Naive thymus-derived CD4-positive, alpha-beta T cell (primary cell): ENCODE data around the gene PELI2. TPM values are rescaled to one million over a fixed set of nuclear protein-coding genes. Genes with fewer than 3 reads are reported as not detected.
A peak's percentile ranks its signal among the peaks of the same experiment; 100 is the strongest.

Experiments
- ATAC-seq: fragments of 150-1000 bp; cut with Tn5 transposase; 2 replicates; pipeline ENCODE4 v1.10.0; 2021; ENCODE audit warnings: mild to moderate bottlenecking, moderate library complexity
- CTCF ChIA-PET: fragments of 350-600 bp; sonication (Branson Sonifier 250); formaldehyde crosslinking; loops from one replicate; lab custom pipeline; 2021; ENCODE audit warnings: antibody characterized with exemption; lab: Charles Lee
- POLR2A ChIA-PET: fragments of 350-600 bp; sonication (Branson Sonifier 250); formaldehyde crosslinking; loops from one replicate; lab custom pipeline; 2021; ENCODE audit warnings: antibody characterized with exemption, inconsistent platforms; lab: Charles Lee
- DNase-seq, 9 donors: peaks; one replicate each; pipeline versions ENCODE4 v3.0.0 to v3.0.0-alpha.2; 2020 to 2022; ENCODE audit warnings: mixed read lengths in 1 of 9
- H3K27ac ChIP-seq: one replicate; pipeline ENCODE4 v1.7.0; 2013; ENCODE audit warnings: mild to moderate bottlenecking, low read depth, low read length, moderate library complexity
- H3K27me3 ChIP-seq, 2 donors: one replicate each; pipeline ENCODE4 v1.7.0; 2013; ENCODE audit warnings: low read length in 2 of 2, mild to moderate bottlenecking in 2 of 2, moderate library complexity in 2 of 2; ENCODE audit not compliant: control insufficient read depth in 2 of 2, insufficient read depth in 2 of 2
- H3K36me3 ChIP-seq, 3 experiments: 1 replicate in 2 of 3; 2 replicates in 1 of 3; pipeline ENCODE4 v1.7.0; 2013; ENCODE audit warnings: low read length in 3 of 3, mild to moderate bottlenecking in 3 of 3, moderate library complexity in 1 of 3; ENCODE audit not compliant: insufficient read depth in 3 of 3, control insufficient read depth in 2 of 3
- H3K4me1 ChIP-seq, 2 donors: one replicate each; pipeline ENCODE4 v1.7.0; 2013; ENCODE audit warnings: low read length in 2 of 2, mild to moderate bottlenecking in 2 of 2, moderate library complexity in 1 of 2; ENCODE audit not compliant: control insufficient read depth in 2 of 2, insufficient read depth in 2 of 2
- H3K4me3 ChIP-seq: 2 replicates; pipeline ENCODE4 v1.7.0; 2013; ENCODE audit warnings: mild to moderate bottlenecking, low read length
- H3K9me3 ChIP-seq, 3 experiments: 1 replicate in 2 of 3; 2 replicates in 1 of 3; pipeline ENCODE4 v1.7.0; 2013; ENCODE audit warnings: low read length in 3 of 3; ENCODE audit not compliant: control insufficient read depth in 2 of 3
- H3K27ac Mint-ChIP-seq, 9 donors: one replicate each; pipeline ENCODE4 v1.8.0; 2020 to 2022; ENCODE audit warnings: mixed read lengths in 9 of 9, mild to moderate bottlenecking in 8 of 9, moderate library complexity in 5 of 9, inconsistent platforms in 2 of 9
- H3K27me3 Mint-ChIP-seq, 5 donors: one replicate each; pipeline ENCODE4 v1.8.0; 2021 to 2022; ENCODE audit warnings: mixed read lengths in 5 of 5, mild to moderate bottlenecking in 1 of 5
- H3K36me3 Mint-ChIP-seq, 5 donors: one replicate each; pipeline ENCODE4 v1.8.0; 2020 to 2022; ENCODE audit warnings: mixed read lengths in 5 of 5, mild to moderate bottlenecking in 3 of 5, inconsistent platforms in 1 of 5
- H3K4me1 Mint-ChIP-seq, 7 donors: one replicate each; pipeline ENCODE4 v1.8.0; 2020 to 2022; ENCODE audit warnings: mixed read lengths in 7 of 7, mild to moderate bottlenecking in 3 of 7, inconsistent platforms in 1 of 7
- H3K4me3 Mint-ChIP-seq, 10 donors: one replicate each; pipeline ENCODE4 v1.8.0; 2020 to 2022; ENCODE audit warnings: mild to moderate bottlenecking in 10 of 10, mixed read lengths in 10 of 10, moderate library complexity in 6 of 10, inconsistent platforms in 2 of 10
- H3K9me3 Mint-ChIP-seq, 11 donors: one replicate each; pipeline ENCODE4 v1.8.0; 2020 to 2022; ENCODE audit warnings: mixed read lengths in 11 of 11, mild to moderate bottlenecking in 4 of 11, inconsistent platforms in 1 of 11, moderate library complexity in 1 of 11
- intact Hi-C, 2 donors: fragments of 100-400 bp; cut with micrococcal nuclease; formaldehyde crosslinking; loops; one replicate each; pipeline ENCODE4 v1.15.1; 2023
- polyA plus RNA-seq, 2 donors: library from polyadenylated mRNA; unstranded; fragments of 300-500 nt; fragmentation: Illumina TruSeq; gene quantifications; one replicate each; pipeline ENCODE4 v1.2.3, GENCODE V29; 2021
- total RNA-seq, 6 experiments: library from RNA in 5 of 6; stranded (reverse) in 5 of 6; gene quantifications; 1 replicate in 5 of 6; 2 replicates in 1 of 6; pipeline ENCODE4 v1.2.3 and lab custom pipeline; 2021 to 2026

The PELI2 gene
- total and polyA plus RNA-seq, 7 experiments from 2014 or later, result 1.7 to 24.7 (median 11.3) TPM

DNA sequence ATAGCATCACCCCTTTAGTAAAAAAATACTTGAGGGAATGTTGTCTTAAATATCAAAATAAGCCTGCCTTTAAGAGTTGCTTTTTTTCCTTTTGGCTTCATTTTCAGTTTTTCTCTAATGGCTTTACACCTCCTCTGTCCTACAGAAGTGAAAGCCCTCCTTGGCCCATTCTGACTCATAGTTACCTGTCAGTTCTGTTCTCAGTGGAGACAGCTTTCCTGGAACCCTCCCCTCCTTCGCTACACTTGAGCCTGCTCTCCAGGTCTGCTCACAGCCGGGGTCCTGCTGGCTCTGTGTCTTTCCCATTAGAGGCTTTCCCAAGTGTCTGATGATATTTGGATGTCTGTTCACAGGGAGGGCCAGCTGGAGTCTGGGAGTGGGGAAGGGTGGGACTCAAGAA, 84.0 kb downstream of the PELI2 start:
- H3K36me3 Mint-ChIP-seq, result peaks cover 0 to 1% (median 0%) of the 10 kb centered on the region in 5 donors
- no peak overlapping the region for H3K27ac Mint-ChIP-seq
- peaks cover 0 to 8% (median 0%) of the 10 kb centered on the region in 7 donors for H3K4me1 Mint-ChIP-seq
- no peak overlapping the region for H3K27ac ChIP-seq
- no peak for ATAC-seq
- no peaks in the 10 kb centered on the region for H3K9me3 ChIP-seq
- H3K9me3 Mint-ChIP-seq, result no peaks in the 10 kb centered on the region
- H3K4me1 ChIP-seq, result no peaks in the 10 kb centered on the region
- ChIA-PET CTCF (no interaction called here), POLR2A (no interaction called here)
- no peaks in the 10 kb centered on the region for H3K36me3 ChIP-seq
- no peaks in the 10 kb centered on the region for H3K27me3 ChIP-seq
- H3K4me3 Mint-ChIP-seq, result no peak overlapping the region
- no peak for DNase-seq
- no peaks in the 10 kb centered on the region for H3K27me3 Mint-ChIP-seq
- no peak overlapping the region for H3K4me3 ChIP-seq
- intact Hi-C loops, result no loop called here

DNA sequence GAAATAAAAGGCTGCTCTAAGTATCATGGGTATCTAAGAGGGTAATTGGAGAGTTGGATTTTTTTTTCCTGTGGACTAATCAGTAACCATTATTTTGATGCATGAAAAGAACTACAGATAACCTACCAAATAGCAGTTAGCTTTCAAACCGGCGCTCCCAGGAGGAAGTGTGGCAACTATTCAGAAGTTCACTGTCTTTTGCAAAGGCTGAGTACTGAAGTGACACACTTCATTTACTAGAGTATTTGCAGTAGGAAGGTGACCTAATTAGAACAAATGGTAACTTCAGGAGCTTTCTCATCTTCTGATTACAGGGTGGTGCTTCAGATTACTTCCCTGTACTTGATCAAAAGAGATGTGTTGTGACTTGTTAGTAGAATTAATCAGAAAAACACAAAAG, 87.7 kb downstream of the PELI2 start:
- Histone ChIP-seq H3K4me3 (no peak overlapping the region), H3K27me3 (no peaks in the 10 kb centered on the region), H3K9me3 (no peaks in the 10 kb centered on the region), H3K36me3 (no peaks in the 10 kb centered on the region), H3K27ac (no peak overlapping the region), H3K4me1 (no peaks in the 10 kb centered on the region)
- Mint-ChIP-seq H3K27me3 (peaks cover 0 to 4% (median 0%) of the 10 kb centered on the region in 5 donors), H3K9me3 (no peaks in the 10 kb centered on the region), H3K4me3 (no peak overlapping the region), H3K36me3 (peaks cover 0 to 7% (median 0%) of the 10 kb centered on the region in 5 donors), H3K4me1 (peaks cover 0 to 12% (median 2%) of the 10 kb centered on the region in 7 donors), H3K27ac (no peak overlapping the region)
- ChIA-PET POLR2A (no interaction called here), CTCF (no interaction called here)
- ATAC-seq (no peak), DNase-seq (no peak)
- intact Hi-C loops, result no loop called here

GRCh38 chr14:56206596-56206995, 88.4 kb downstream of the PELI2 start:
- DNase-seq (no peak), ATAC-seq (no peak)
- intact Hi-C loops, result no loop called here
- H3K36me3 Mint-ChIP-seq, result peaks cover 0 to 8% (median 0%) of the 10 kb centered on the region in 5 donors
- no peak overlapping the region for H3K27ac Mint-ChIP-seq
- no peak overlapping the region for H3K4me3 ChIP-seq
- ChIA-PET POLR2A (no interaction called here), CTCF (no interaction called here)
- H3K36me3 ChIP-seq, result no peaks in the 10 kb centered on the region
- peaks cover 0 to 4% (median 0%) of the 10 kb centered on the region in 5 donors for H3K27me3 Mint-ChIP-seq
- H3K27ac ChIP-seq, result no peak overlapping the region
- H3K4me1 ChIP-seq, result no peaks in the 10 kb centered on the region
- H3K27me3 ChIP-seq, result no peaks in the 10 kb centered on the region
- no peaks in the 10 kb centered on the region for H3K9me3 ChIP-seq
- H3K9me3 Mint-ChIP-seq, result no peaks in the 10 kb centered on the region
- H3K4me1 Mint-ChIP-seq, result peaks cover 0 to 12% (median 4%) of the 10 kb centered on the region in 7 donors
- H3K4me3 Mint-ChIP-seq, result no peak overlapping the region

DNA sequence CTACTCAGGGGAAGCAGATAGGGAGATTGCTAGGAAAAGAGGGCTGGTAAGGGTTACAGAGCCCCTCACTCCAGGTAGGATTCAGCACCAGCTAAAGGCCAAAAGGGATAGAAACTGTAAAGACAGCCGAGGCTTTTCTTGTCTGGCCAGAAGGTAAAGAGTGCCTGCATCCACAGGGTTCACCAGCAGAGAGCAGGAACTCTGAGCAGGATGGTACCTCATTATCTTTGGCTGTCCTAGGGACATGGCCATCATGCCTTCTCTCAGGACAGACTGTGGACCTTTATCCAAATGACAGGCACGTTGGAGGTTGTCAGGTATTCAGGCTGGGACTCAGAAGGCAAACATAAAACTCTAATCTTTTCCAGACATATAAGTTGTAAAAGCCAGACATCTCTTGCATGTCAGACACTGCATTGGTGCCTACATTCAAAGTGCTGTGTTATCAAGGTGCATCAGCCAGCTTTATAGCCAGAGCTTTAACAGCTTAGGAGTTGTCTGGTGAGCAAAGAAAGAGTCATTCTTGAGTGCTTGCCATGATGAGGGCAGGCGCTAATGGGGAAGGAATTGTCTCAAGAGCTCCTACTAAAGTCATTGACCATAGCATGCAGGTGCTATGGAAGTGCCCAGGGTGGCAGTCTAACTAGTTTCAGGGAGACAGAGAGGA, 89.5 kb downstream of the PELI2 start:
- ChIA-PET POLR2A (no interaction called here), CTCF (no interaction called here)
- Histone ChIP-seq H3K9me3 (no peaks in the 10 kb centered on the region), H3K4me3 (no peak overlapping the region), H3K27ac (no peak overlapping the region), H3K36me3 (no peaks in the 10 kb centered on the region), H3K27me3 (no peaks in the 10 kb centered on the region), H3K4me1 (no peaks in the 10 kb centered on the region)
- intact Hi-C loops, result no loop called here
- Mint-ChIP-seq H3K36me3 (peaks cover 0 to 11% (median 0%) of the 10 kb centered on the region in 5 donors), H3K4me1 (peaks cover 0 to 12% (median 2%) of the 10 kb centered on the region in 7 donors), H3K27me3 (peaks cover 0 to 4% (median 0%) of the 10 kb centered on the region in 5 donors), H3K27ac (peak overlapping the region in 1 of 9 donors; percentile 30), H3K9me3 (no peaks in the 10 kb centered on the region), H3K4me3 (no peak overlapping the region)
- no peak for DNase-seq
- no peak for ATAC-seq

- Mint-ChIP-seq H3K4me3 (no peak overlapping the region), H3K9me3 (no peaks in the 10 kb centered on the region), H3K36me3 (peaks cover 0 to 11% (median 0%) of the 10 kb centered on the region in 5 donors), H3K27me3 (peaks cover 0 to 4% (median 0%) of the 10 kb centered on the region in 5 donors), H3K4me1 (peaks cover 0 to 17% (median 6%) of the 10 kb centered on the region in 7 donors), H3K27ac (no peak overlapping the region)
- intact Hi-C loops, result no loop called here
- H3K36me3 ChIP-seq, result no peaks in the 10 kb centered on the region
- ChIA-PET POLR2A (no interaction called here), CTCF (no interaction called here)
- no peak overlapping the region for H3K27ac ChIP-seq
- no peaks in the 10 kb centered on the region for H3K4me1 ChIP-seq
- no peaks in the 10 kb centered on the region for H3K27me3 ChIP-seq
- no peak overlapping the region for H3K4me3 ChIP-seq
- H3K9me3 ChIP-seq, result no peaks in the 10 kb centered on the region
- ATAC-seq, result no peak
- no peak for DNase-seq
These were observed 90.3 kb downstream of the PELI2 start for GRCh38 chr14:56208520-56208919.

DNA sequence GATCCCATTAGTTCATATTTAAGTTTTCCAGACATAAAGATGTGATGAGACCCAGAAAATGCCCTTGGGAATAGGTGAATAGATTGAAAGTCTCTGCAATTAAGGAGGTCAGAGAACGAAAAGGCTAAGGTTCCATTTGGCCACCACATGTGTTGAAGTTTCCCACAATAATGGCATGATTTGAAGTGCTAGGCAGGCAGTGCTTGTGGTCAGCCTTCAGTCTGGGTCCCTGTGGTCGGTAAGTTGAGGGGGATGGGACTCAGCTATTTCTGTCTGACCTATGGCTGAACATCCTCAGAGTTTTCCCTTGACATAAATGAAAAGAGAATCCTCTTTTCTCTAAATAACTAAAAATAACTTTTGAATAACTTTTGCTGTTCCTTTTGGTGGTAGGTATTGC, 92.4 kb downstream of the PELI2 start:
- no peaks in the 10 kb centered on the region for H3K27me3 ChIP-seq
- H3K9me3 Mint-ChIP-seq, result no peaks in the 10 kb centered on the region
- H3K4me3 ChIP-seq, result no peak overlapping the region
- intact Hi-C loops, result no loop called here
- peaks cover 0 to 7% (median 0%) of the 10 kb centered on the region in 5 donors for H3K27me3 Mint-ChIP-seq
- no peaks in the 10 kb centered on the region for H3K9me3 ChIP-seq
- no peak overlapping the region for H3K4me3 Mint-ChIP-seq
- H3K36me3 ChIP-seq, result no peaks in the 10 kb centered on the region
- H3K27ac Mint-ChIP-seq, result no peak overlapping the region
- H3K4me1 Mint-ChIP-seq, result peaks cover 0 to 33% (median 22%) of the 10 kb centered on the region in 7 donors
- no peak for ATAC-seq
- H3K27ac ChIP-seq, result no peak overlapping the region
- ChIA-PET CTCF (no interaction called here), POLR2A (no interaction called here)
- peaks cover 0 to 11% (median 0%) of the 10 kb centered on the region in 5 donors for H3K36me3 Mint-ChIP-seq
- no peak for DNase-seq
- peaks cover 0 to 8% of the 10 kb centered on the region in 2 donors for H3K4me1 ChIP-seq

DNA sequence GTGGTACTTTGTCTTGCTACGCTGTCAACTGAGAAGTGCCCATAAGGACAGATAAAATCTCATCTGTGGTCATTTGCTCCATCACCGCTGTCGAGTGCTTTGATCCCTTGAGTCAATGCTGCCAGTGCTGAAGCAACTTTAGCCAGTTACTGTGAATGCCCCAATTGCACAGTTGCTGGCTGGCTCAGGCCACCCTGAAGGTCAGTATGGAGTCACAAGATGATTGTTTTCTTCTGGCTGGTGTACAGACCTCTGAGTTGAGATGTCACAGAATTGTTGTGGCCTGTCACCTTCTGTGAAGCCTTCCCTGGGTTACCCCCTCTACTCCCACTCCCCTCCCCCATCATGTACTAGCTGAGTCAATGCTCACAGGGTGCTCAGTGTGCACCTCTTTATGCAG, 92.9 kb downstream of the PELI2 start:
- CTCF ChIA-PET, result interaction anchor here (0.6 kb wide), 1 partner anchor 120 kb away, joined by 3 read pairs; no protein-coding TSS in a partner anchor
- ATAC-seq, result peak; percentile 26
- Histone ChIP-seq H3K27me3 (peaks cover 0 to 3% of the 10 kb centered on the region in 2 donors), H3K4me1 (peaks cover 0 to 8% of the 10 kb centered on the region in 2 donors), H3K9me3 (no peaks in the 10 kb centered on the region), H3K4me3 (no peak overlapping the region), H3K36me3 (no peaks in the 10 kb centered on the region), H3K27ac (no peak overlapping the region)
- H3K27ac Mint-ChIP-seq, result no peak overlapping the region
- H3K4me3 Mint-ChIP-seq, result no peak overlapping the region
- H3K4me1 Mint-ChIP-seq, result peaks cover 1 to 35% (median 24%) of the 10 kb centered on the region in 7 donors
- POLR2A ChIA-PET, result interaction anchor here (0.6 kb wide), 1 partner anchor 53 kb away, joined by 3 read pairs; no protein-coding TSS in a partner anchor
- H3K9me3 Mint-ChIP-seq, result no peaks in the 10 kb centered on the region
- DNase-seq, result no peak
- H3K27me3 Mint-ChIP-seq, result peaks cover 0 to 7% (median 0%) of the 10 kb centered on the region in 5 donors
- intact Hi-C loops, result no loop called here
- H3K36me3 Mint-ChIP-seq, result peaks cover 0 to 11% (median 0%) of the 10 kb centered on the region in 5 donors
